Measurements from ENCODE around the gene CCDC15.
A peak's percentile ranks its signal among the peaks of the same experiment; 100 is the strongest.

CCDC15 gene

GRCh38 chr11:125069008-125069407 is 115.0 kb downstream of the CCDC15 start:
- Histone ChIP-seq H3K9ac (ENCODE audit: low read depth, low read length, poor library complexity, severe bottlenecking) (no peak overlapping the region), H3K36me3 (ENCODE audit: insufficient read depth, low read length) (no peaks in the 10 kb centered on the region), H3K9me2 (replicated peaks; ENCODE audit: low read depth, low read length) (no peaks in the 10 kb centered on the region), H4K20me1 (ENCODE audit: insufficient read depth, low read length, poor library complexity, severe bottlenecking) (no peaks in the 10 kb centered on the region), H3F3A (ENCODE audit: low read depth) (no peaks in the 10 kb centered on the region), H3K4me3 (ENCODE audit: low read length, poor library complexity, severe bottlenecking) (no peak overlapping the region), H3K27me3 (ENCODE audit: insufficient read depth, low read length, poor library complexity, severe bottlenecking) (no peaks in the 10 kb centered on the region), H2AFZ (ENCODE audit: low read length) (no peak overlapping the region), H3K4me2 (ENCODE audit: low read depth, low read length, poor library complexity, severe bottlenecking) (no peak overlapping the region), H3K79me2 (ENCODE audit: insufficient read depth, low read length) (no peaks in the 10 kb centered on the region), H3K4me1 (ENCODE audit: insufficient read depth, low read length, poor library complexity, severe bottlenecking) (peaks cover 29% of the 10 kb centered on the region), H3K9me3 (ENCODE audit: insufficient read depth, low read depth, low read length) (no peaks in the 10 kb centered on the region)
- no peak for TF ChIP-seq CTCF (conservative IDR thresholded peaks at IDR 0.05; ENCODE audit: low read length)
- no peak for TF ChIP-seq EZH2phosphoT487 (IDR thresholded peaks at IDR 0.05; ENCODE audit: borderline replicate concordance)

- no peaks in the 10 kb centered on the region for H3K79me2 ChIP-seq (ENCODE audit: insufficient read depth, low read length)
- no peaks in the 10 kb centered on the region for H3K27me3 ChIP-seq (ENCODE audit: insufficient read depth, low read length, poor library complexity, severe bottlenecking)
- H3K4me3 ChIP-seq (ENCODE audit: low read length, poor library complexity, severe bottlenecking), result no peak overlapping the region
- no peaks in the 10 kb centered on the region for H3K9me3 ChIP-seq (ENCODE audit: insufficient read depth, low read depth, low read length)
- peak overlapping the region; percentile 65 for H3K4me2 ChIP-seq (ENCODE audit: low read depth, low read length, poor library complexity, severe bottlenecking)
- H2AFZ ChIP-seq (ENCODE audit: low read length), result no peak overlapping the region
- H3F3A ChIP-seq (ENCODE audit: low read depth), result no peaks in the 10 kb centered on the region
- H4K20me1 ChIP-seq (ENCODE audit: insufficient read depth, low read length, poor library complexity, severe bottlenecking), result no peaks in the 10 kb centered on the region
- no peaks in the 10 kb centered on the region for H3K9me2 ChIP-seq (replicated peaks; ENCODE audit: low read depth, low read length)
- no peaks in the 10 kb centered on the region for H3K36me3 ChIP-seq (ENCODE audit: insufficient read depth, low read length)
- TF ChIP-seq CTCF (conservative IDR thresholded peaks at IDR 0.05; ENCODE audit: low read length), result no peak
- no peak for TF ChIP-seq EZH2phosphoT487 (IDR thresholded peaks at IDR 0.05; ENCODE audit: borderline replicate concordance)
- peak overlapping the region; percentile 61 for H3K9ac ChIP-seq (ENCODE audit: low read depth, low read length, poor library complexity, severe bottlenecking)
- H3K4me1 ChIP-seq (ENCODE audit: insufficient read depth, low read length, poor library complexity, severe bottlenecking), result peaks cover 29% of the 10 kb centered on the region
Observed at GRCh38 chr11:125069796-125070195, 115.8 kb downstream of the CCDC15 start.

GRCh38 chr11:125070699-125071254 is 116.8 kb downstream of the CCDC15 start:
- H3K4me2 ChIP-seq (ENCODE audit: low read depth, low read length, poor library complexity, severe bottlenecking), result peak overlapping the region; percentile 65
- no peaks in the 10 kb centered on the region for H3F3A ChIP-seq (ENCODE audit: low read depth)
- no peaks in the 10 kb centered on the region for H3K27me3 ChIP-seq (ENCODE audit: insufficient read depth, low read length, poor library complexity, severe bottlenecking)
- H2AFZ ChIP-seq (ENCODE audit: low read length), result peak overlapping the region; percentile 71
- TF ChIP-seq CTCF (conservative IDR thresholded peaks at IDR 0.05; ENCODE audit: low read length) (no peak), EZH2phosphoT487 (IDR thresholded peaks at IDR 0.05; ENCODE audit: borderline replicate concordance) (no peak)
- no peaks in the 10 kb centered on the region for H3K79me2 ChIP-seq (ENCODE audit: insufficient read depth, low read length)
- H3K9me2 ChIP-seq (replicated peaks; ENCODE audit: low read depth, low read length), result no peaks in the 10 kb centered on the region
- no peaks in the 10 kb centered on the region for H4K20me1 ChIP-seq (ENCODE audit: insufficient read depth, low read length, poor library complexity, severe bottlenecking)
- H3K4me3 ChIP-seq (ENCODE audit: low read length, poor library complexity, severe bottlenecking), result peak overlapping the region; percentile 38
- H3K9me3 ChIP-seq (ENCODE audit: insufficient read depth, low read depth, low read length), result no peaks in the 10 kb centered on the region
- H3K4me1 ChIP-seq (ENCODE audit: insufficient read depth, low read length, poor library complexity, severe bottlenecking), result peaks cover 29% of the 10 kb centered on the region
- no peaks in the 10 kb centered on the region for H3K36me3 ChIP-seq (ENCODE audit: insufficient read depth, low read length)
- peak overlapping the region; percentile 61 for H3K9ac ChIP-seq (ENCODE audit: low read depth, low read length, poor library complexity, severe bottlenecking)

All from Loucy (cell line).